Stimulated activated CD8-positive, alpha-beta memory T cell treated with anti-CD3 and anti-CD28 coated beads, Interleukin-7, amount 100 ng/mL, for 1 hour (primary cell): ENCODE measurements around the gene COPS6.
"Not testable (repeated sequence)": the region's sequence is repeated elsewhere in the genome, so short reads cannot be mapped to it uniquely, and the experiment has no call there.

Source experiments
- DNase-seq, 2 donors: peaks; one replicate each; pipeline ENCODE4 v3.0.0-alpha.2; 2020; ENCODE audit warnings: low read depth in 2 of 2

Gene COPS6

DNA sequence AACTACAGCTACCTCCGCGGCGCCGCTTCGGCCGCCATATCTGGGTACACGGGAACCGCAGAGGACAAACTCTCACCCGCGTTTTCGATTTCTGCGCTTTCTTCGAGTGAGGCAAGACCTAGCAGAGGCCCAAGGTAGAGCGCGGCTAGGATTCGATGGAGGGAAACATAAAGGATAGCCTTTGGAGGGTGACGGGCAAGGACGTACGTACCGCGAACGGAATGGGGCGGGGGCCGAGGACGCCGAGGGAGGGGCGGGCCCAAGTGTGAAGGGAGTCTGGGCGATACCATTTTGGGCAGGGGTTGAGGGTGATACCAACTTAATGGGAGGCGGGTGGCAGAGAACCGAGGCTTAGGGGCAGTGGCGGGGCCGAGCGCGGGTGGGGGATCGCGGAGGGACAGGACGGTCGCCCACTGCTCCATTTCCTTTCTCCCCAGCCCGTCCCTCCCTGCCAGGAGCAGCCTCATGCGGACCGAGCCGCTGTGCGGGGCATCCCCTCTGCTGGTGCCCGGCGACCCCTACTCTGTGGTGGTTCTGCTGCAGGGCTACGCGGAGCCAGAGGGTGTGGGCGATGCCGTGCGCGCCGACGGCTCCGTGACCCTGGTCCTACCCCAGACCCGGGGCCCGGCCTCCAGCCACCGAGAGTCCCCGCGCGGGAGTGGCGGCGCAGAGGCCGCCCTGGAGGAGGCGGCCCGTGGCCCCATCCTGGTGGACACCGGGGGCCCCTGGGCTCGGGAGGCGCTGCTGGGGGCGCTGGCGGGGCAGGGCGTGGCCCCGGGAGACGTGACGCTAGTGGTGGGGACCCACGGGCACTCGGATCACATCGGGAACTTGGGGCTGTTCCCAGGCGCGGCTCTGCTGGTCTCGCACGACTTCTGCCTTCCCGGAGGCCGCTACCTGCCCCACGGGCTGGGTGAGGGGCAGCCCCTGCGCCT is 38.4 kb downstream of the COPS6 start, which contains the start of gene MBLAC1:
TSS of gene MBLAC1 (plus strand) at position 37 of the 935 bp plus-strand sequence. CDS start at position 466, 429 bp downstream.
- DNase-seq, result peak; percentile 70 to 83

GRCh38 chr7:100127866-100128636 is 39.3 kb downstream of the COPS6 start:
- no peak for DNase-seq

- DNase-seq, result no peak
Observed at GRCh38 chr7:100128637-100128963, 39.8 kb downstream of the COPS6 start.

- not testable (repeated sequence) for DNase-seq
Observed at GRCh38 chr7:100130220-100130607, 41.4 kb downstream of the COPS6 start.

DNA sequence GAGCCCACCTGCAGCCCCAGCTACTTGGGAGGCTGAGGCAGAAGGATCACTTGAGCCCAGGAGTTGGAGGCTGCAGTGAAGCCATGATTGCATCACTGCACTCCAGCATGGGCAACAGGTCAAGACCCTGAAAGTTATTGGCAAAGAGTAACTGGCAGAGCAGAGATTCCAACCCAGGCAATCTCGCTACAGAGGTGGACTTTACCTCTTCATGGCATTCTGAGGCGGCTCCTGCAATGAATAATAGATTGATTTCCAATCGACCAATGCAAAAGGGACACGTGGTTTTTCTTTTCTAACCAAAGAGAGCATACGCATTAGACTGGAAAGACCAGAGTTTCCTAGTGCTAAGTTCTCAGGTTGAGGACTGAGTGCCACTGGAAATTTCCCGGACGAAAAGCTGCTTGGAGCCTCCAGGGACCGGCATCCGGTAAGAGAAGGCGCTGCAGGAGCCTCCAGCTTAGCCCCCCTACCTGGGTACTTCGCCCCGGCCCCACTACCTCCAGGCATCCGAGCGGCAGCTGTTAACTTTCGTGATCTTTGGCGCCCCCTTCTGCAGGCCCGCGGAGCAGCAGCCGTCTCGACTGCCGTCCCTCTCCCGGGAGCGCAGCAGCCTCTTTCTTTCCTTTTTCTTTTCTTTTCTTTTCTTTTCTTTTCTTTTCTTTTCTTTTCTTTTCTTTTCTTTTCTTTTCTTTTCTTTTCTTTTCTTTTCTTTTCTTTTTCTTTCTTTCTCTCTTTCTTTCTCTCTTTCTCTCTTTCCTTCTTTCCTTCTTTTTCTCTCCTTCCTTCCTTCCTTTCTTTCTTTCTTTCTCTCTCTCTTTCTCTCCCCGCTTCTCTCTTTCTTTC is 42.1 kb downstream of the COPS6 start:
- peak; percentile 77 for DNase-seq

GRCh38 chr7:100132126-100132525 is 43.4 kb downstream of the COPS6 start:
- DNase-seq, result no peak

DNA sequence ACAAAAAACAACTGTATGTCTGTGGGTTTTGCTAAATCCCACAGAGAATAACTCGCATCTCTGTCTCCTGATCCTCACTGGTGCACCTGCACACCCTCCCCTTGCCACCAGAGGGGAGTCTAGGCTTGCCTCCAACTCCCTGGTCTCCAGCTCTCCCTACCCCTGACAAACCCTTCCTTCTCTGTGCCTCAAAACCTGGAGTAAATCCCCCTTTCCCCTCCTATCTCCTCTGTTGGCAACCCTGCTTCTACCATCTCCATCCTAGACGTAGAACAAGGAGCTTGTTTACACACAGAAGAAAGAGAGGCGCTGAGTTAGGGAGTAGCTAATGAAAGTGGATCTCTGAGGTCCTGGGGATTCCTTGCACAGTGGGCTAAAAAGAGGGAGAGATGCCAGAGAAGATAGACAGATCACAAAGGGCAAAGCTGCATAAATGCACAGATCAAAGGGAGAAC is 44.0 kb downstream of the COPS6 start:
- DNase-seq, result peak in 1 of 2 donors; percentile 24

DNA sequence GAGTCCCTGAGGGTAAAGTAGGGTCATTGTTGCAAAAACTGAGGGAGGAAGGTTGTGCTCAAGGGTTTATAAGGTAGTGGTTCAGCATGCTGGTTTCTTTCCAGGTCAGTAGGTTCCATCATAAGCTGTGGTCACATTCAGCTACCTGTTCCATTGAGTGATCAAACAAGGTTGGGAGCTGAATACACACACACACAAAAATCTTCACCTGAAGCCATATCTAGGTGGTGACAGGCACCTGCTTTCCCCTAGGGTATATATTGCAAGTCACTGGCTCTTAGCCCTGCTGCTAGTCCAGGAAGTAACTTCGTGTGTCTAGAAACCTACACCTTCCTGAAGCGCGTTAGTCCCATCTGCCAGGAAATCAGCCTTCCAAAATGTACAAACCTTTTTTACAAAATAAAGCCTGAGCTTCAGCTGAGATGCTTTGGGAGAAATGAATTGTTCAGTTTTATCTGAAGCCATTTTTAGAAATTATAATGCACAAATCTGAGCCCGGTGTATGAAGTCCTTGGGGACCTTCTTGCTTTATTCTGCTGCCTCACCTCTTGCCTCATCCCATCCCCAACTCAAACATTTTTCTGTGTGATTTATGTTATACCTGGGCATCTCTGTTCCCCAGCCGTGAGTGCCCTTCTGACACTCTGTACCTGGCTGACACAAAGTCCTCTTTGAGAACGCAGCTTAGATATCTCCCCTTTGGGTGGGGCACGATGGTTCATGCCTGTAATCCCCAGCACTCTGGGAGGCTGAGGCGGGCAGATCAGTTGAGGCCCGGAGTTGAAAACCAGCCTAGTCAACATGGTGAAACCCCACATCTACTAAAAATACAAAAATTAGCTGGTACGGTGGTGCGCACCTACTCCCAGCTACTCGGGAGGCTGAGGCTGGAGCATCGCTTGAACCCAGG is 49.3 kb downstream of the COPS6 start:
- DNase-seq, result no peak

DNA sequence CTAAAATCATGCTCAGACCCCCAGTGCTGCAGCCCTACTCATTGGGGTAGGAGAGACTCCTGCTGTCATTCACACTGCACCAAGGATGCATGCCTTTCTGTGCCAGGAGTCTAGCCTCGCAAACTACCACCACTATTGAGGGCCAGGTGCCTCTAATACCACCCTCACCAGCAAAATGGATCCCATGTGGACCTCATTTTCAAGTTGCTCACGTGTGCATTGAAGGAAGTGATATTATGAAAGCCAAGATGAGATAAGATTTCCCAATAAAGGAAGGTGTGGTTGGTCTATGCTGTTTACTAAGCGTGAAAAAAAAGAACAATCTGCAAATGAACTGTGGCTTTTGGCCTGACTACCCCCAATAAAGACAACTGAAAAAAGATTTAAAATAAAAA is 52.8 kb downstream of the COPS6 start:
- no peak for DNase-seq
